Fibroblast of skin of scalp (primary cell): ENCODE results near the gene PRR20G. TPM values are rescaled to one million over a fixed set of nuclear protein-coding genes. Genes with fewer than 3 reads are reported as not detected.
"Not testable (repeated sequence)": the region's sequence is repeated elsewhere in the genome, so short reads cannot be mapped to it uniquely, and the experiment has no call there.

Experiments
- DNase-seq: peaks from one replicate; pipeline ENCODE4 v3.0.0-alpha.2; 2013
- polyA plus RNA-seq, 2 experiments: library from polyadenylated mRNA; unstranded; fragments of 120-200 nt; gene quantifications; one replicate each; pipeline ENCODE4 v1.2.1, GENCODE V29; 2013; ENCODE audit not compliant: insufficient read length in 2 of 2

The PRR20G gene
- not detected for polyA plus RNA-seq (2013, experiment 1 of 2; ENCODE audit: insufficient read length)
- polyA plus RNA-seq (2013, experiment 2 of 2; ENCODE audit: insufficient read length), result not detected

DNA sequence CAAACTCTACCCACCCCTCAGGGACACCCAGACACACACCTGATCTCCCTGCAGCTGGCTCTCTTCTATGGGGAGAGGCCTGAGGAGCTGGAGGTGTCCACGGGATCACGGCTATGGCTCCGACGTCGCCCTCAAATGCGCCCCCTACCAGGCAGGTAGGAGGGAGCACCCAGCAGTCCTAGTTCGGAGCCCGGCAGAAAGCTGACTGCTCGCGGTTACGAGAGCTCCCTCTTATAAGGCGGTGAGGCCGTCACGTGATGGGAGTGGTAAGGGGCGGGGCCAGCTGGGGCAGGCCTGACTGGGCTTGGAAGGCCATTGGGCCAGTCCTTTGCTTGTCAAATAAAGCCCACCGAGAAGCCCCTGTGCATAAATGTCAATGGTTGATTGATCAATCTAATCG, at the start of gene PRR20G:
TSS of gene PRR20G (minus strand) at position 207 of the 400 bp plus-strand sequence. CDS start 681 bp downstream, outside the sequence.
- DNase-seq, result no peak

DNA sequence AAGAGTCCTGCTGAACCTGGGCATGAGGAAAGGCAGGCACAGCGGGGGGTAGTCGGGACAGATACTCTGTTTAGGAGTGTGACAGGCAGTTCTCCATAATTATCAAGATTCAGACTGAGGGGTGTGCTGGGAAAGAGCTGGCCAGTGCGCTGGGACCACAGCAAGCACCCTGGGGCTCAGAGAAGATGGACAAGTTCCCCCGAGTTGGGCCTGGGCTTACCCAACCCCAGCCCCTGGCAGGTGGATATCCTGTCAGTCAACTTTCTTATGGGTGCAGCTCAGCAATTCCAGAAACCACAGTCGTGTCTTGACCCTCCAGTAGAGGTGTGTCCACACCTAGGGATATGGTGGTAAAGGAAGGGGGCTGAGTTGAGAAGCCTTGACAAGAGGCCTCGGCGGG, 49.2 kb upstream of the PRR20G start:
- no peak for DNase-seq

DNA sequence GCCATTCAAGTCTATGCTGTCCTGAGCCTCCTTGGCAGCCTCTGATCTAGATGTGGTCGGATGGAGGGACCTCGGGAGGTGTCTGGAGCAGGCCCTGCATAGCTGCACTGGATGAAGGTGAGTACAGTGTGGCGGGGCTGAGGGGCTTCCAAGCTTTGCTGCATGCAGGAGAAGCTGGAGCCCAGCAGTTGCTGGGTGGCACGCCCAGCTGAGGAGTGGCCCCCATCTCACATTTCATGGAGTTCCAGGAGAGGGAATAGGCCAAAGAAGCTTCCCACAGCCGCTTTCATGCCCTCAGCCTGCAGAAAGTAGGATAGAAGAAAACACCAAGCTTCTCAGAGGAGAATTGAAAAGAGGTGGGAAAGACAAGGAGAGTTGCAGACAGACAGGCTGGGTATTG, 48.3 kb upstream of the PRR20G start:
- DNase-seq, result no peak

DNA sequence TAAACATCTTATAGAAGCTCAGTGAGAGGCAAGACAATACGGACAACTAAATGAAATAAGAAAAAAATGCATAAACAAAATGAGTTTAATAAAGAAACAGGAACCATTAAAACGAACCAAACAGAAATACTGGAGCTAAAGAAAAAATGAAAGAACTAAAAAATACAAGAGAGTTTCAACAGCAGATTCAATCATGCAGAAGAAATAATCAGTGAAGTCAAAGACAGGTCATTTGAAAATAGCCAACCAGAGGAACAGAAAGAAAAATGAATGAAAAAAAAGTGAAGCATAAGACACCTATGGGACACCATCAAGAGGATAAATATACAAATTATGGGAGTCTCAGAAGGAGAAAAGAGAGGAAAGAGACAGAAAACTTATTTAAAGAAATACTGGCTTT, 42.5 kb upstream of the PRR20G start:
- DNase-seq, result no peak

DNA sequence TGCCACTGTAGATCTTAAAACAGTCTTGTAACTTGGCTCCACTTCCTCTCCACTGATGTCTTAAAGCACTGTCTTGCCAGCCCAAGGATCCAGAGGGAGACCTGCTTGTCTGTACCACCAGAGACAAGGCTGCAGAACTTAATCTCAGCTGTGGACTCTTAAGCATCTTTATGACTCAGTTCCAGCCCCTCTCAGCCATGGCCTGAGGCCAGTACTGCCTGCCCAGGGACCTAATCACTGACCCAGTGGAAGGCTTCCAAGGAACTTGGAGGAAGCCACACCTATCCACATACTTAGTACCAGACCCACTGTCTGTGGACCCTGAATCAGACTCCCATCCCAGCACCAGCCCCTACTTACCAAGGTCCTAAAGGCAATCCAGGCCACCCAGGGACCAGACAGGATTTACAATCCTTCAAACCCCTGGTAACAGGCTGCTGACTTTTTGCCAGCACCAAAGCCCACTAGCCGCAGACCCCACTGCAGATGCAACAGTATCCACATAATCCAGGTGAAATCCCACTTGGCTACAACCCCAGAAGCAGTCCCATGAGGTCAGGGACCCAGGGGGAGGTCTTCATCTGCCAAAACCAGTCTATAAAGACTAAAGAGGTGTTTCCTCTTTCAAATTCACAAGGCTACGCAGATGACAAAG, 41.9 kb upstream of the PRR20G start:
- DNase-seq, result no peak

DNA sequence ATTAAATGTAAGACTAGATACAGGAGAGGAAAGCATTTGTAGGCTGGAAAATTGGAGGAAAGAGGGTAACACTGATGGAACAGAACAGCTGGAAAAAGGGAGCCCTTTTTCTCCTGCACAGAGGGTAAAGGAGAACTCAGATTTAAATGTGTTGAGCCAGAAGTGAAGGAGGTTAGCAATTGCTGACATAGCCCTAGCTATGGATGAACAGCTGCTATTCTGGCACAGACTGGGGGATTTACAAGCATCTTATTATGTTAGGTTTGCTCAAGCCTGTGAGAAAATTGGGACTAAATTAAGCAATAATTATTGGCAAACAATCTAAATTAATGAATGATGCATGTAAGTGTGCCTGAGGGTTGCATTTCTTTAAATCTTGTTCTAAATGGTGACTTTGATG, 40.6 kb upstream of the PRR20G start:
- DNase-seq, result no peak

DNA sequence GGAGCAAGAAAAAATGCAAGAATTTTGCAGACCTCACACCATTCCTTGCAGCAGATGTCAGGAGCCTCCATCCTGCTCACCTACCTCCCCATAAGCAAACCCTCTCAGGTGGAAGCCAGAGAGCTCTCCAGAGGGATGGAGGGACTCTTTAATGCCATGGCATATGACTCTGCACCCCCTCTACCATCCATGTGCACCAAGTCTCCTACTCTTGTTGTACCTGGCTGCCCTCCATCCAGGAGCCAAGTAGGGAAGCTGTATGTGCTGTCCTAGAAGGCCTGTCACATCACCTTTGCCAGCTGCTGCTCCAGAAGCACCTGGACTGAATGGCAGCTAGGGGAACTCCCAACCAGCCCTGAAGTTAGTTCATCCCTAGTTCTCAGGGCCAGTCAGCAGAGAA, 38.5 kb upstream of the PRR20G start:
- DNase-seq, result no peak

DNA sequence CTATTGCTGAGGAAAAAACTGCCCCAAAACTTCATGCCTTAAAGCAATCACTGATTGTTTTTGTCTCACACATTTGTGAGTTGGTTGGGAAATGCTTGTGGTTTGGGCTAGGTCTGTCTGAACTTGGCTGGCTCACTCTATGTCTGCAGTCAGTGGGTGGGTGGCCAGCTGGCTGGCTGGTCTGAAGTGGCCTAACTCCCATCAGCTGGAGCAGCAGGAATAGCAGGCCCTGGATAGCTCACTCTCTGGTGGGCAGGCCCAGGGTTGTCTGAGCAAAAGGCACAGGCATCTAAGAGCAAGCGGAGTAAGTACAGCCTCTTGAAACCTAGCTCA, 37.7 kb upstream of the PRR20G start:
- no peak for DNase-seq

DNA sequence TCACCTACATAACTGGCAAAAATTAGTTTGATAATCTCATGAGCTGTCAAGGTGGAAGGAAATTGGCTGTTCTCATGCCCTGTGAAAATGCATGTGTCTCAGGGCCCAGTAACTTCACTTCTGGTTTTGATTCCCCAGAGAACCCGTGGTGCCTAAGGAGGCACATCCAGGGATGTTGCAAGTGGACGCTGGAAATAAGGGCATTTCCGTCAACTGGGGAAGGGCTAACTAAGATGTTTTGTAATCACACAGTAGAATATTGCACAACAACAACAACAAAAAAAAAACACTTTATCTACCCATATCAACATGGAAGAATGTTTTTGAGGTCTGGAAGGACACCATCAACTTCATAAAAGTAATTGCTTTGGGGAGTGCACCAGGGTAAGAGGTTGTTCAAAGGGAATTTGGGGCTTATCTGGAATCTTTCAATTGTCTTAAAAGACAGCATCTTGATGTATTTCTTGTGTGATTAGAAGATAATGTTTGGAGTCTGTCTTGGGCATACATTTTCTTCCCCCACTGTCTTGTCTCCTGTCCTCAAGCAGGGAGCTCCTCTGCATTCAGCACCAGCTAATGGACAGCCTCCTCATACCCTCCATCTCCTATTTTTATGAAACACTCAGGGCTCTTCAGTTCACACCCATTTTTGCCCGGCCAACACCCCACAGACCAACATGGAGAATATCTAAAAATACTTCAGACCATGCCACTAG, 37.2 kb upstream of the PRR20G start:
- no peak for DNase-seq

DNA sequence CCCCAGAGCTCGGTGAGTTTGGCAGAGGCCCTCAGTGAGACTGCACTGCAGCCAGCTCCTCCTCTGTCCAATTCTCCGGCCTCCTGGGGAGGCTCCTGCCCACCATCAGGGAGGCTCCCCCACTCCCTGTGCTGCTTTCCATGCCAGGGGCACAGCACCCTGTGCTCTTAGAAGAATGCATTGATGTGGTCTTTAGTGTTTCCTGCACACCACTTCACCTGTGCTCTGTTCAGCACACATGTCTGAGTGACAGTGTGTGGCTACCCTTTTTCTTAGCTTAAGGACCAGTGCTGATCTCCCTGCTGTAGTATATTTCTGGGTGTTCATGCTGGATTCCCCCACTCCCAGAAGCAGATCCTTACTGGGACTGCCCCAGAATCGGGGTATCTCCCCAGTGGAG, 36.2 kb upstream of the PRR20G start:
- no peak for DNase-seq

DNA sequence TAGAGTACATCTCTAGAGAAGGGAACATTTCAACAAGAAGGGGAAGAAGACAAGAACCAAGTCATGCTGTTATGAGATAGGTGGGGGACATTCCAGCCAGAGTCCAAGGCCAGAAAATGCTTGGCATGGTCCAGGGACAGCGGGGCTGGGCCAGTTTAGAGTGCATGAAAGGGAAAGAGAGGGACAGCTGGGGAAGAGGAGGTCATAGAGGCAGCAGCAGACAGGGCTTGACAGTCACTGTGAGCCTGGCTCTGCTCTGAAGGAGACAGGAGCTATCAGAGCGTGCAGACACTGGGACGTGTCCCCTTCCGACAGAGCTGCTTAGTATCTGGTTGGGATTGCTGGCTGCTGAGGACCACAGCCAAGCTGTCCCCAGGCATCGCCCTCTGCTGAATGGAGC, 35.7 kb upstream of the PRR20G start:
- no peak for DNase-seq

DNA sequence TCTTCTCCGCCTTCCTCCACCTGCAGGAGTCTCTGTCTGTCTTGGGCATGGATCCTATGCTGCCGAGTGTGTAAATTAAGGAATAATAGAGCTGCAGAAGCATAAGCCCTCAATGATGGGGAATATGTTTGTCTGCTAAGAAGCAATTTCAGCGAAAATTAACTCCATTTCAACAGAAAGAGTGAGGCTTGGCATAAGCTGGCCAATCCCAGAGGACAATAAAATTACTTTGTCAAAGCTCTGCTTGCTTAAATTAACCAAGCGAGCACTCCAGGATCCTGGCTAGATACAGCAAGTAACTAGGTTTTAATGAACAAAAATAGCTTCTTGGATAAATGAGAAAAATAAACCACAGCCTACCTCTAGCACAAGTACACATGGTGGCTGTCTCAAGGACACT, 33.5 kb upstream of the PRR20G start:
- no peak for DNase-seq

DNA sequence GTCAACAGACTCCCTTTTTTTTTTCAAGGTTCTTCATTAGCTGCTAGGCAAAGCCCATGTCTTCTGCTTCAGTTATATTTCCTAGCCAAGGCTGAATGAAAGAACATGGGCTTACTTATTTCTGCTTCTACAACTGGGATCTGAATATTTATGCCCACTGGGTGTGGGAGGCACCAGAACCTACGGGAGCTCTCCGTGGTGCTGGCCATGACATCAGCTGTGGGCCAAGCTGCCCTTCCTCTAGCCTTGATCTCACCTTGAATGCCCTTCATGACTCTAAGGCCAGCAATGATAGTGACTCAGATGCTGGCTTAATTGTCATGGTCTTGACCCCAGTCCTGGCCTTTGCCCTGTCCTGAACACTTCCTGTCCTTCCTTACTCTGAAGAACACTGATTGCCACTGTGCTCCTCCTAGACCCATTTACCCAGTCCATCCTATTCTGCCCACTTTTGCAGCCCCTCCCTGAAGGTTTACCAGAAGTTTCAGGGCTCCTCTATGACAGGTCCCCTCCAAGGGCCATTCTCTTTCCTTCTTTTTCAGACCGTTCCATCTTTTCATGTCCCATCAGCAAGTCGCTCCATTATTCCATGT, 32.8 kb upstream of the PRR20G start:
- peak; percentile 4 for DNase-seq

DNA sequence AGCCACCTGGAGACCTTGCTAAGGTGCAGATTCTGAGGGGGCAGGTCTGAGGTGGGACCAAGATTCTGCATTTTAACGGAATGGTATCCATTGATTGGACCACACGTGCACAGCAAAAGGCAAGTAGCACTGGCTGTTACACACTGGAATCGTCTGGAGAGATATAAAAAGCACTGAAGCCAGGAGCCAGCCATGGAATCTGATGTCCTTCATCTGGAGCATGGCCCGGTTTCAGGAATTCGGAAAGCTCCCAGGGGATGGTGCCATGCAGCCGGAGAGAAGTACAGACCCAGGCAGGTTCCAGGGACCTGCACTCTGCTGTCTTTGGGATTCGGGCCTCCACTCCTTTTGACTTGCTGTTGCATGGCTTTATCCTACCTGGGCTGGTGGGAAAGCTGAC, 28.8 kb upstream of the PRR20G start:
- DNase-seq, result no peak

DNA sequence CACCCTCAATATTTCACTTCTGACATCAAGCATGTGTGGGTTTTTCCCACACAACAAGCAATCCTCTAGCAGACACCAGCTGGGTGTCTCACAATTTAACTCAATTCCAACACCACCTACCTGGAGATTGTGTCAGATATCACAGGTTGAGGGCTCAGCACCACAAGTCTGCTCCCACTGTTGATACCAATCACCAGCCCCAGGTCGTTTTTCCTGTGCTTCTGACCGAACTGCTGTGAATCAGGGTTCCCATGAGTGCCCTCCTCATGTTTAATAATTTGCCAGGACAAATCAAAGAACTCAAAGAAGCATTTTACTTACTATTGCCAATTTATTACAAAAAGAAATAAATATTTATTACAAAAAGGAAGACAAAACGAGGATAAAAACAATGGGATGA, 25.0 kb upstream of the PRR20G start:
- DNase-seq, result no peak

DNA sequence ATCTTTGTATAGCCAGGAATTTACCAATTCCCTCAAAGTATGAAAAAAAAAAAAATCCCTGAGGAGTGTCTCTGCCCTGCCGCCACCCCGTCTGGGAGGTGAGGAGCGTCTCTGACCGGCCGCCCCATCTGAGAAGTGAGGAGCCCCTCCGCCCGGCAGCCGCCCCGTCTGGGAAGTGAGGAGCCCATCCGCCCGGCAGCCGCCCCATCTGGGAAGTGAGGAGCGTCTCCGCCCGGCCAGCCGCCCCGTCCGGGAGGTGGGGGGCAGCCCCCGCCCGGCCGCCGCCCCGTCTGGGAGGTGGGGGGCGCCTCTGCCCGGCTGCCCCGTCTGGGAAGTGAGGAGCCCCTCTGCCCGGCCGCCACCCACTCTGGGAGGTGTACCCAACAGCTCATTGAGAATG, 21.0 kb upstream of the PRR20G start:
- not testable (repeated sequence) for DNase-seq

DNA sequence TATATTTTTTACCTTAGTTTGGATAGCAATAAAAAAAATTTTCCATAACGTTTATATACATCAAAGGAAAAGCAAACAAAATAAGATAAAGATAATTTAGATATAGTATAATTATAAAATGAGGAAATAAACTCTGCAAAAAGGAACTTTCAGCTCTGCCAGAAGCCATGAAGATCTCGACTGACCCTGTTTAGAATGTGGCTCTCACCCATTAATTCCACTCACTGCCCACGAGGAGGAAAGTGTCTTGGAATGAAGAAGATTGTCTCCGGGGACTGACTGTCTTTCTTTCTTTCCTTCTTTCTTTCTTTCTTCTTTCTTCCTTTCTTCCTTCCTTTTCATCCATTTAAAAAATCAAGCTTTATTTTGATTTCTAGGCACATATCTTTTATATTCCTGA, 20.1 kb upstream of the PRR20G start:
- no peak for DNase-seq

DNA sequence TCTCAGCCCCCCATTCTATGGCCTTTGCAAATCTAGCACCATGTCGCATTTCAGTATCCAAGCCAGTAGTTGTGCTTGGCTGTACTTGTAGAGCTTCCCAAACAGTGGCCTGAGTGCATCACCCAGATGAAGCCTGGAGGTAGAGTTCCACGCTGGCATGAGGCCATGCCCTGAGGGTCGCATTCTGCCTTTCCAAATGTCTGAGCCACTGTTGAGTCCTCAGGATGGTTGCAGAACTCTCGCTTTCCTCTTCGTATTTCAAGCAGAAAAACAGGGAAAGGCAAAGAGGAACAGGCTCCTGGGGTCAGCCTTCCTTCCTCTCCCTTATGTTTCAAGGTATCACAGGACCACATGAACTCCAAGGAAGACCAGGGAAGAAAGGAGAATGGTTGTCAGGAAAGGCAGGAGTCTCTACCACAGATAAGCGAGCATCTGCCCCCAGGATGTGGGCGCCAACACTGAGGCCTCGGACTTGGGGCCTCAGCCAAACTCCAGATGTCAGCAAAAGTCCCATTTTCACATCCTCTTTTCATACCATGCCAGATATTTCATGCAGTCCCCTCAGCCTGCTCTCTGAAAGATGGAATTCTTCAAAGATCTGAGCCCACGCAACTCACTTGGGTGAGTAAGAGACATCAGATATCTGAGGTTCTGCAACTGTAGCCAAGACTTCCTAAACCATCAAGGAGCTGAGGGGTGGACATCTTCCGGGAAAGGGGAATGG, 19.4 kb upstream of the PRR20G start:
- no peak for DNase-seq

DNA sequence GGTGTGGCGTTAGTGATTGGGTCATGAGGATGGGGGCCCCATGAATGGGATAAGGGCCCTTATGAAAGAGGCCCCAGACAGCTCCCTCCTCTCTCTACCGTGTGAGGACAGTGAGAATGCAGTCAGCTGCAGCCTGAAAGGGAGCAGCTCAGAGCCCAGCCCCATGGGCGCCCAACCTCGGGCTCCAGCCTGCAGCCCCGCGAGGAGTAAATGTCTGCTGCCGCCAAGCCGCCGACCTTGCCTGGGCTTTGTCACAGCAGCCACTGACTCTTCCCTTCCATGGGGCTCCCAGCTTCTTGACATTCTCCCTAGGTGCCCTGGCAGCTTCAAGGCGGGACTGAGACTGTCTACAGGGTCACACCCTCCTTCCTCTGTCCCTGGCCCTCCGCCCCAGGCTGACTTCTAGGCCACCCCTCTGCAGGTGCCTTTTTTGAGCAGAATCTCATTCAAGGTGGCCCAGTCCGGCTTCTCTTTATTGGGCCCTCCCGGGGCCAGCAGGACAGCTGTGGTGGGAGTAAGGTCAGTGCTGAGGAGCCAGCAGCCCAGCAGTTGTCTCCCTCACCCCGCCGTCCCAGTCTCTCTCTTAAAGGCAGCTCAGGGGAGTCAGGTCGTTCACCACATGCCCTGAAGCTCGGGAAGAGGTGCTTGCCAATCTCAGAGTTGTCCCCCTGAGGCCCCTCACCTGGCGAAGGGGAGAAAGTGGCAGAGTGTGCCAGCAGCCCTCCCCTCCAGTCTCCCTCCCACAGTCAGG, 18.7 kb upstream of the PRR20G start:
- DNase-seq, result no peak

DNA sequence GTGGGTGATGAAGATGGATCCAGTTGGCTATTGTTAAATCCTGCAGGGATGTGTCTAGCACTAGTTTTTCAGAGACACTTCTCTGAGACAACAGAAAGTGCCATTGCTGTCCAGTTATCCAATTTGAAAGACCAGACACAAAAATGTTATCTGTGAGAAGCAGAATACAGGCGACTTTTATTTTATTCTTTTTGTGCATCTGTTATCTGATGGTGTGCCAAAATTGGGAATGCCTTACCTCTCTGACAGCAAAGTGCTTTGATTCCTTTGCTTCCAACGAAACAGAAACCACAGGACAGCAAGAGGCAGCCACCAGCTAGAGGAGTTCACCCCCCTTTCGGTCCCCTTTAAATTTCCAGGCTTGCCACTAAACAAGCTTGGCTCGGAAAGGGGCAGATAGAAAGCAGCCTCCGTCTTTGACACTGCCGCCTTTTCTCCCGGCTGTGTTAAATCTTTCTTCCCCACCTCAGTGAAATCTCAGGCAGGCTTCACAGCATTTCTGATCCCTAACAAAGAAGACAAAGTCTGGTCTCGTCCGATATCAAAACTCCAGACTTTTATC, 17.7 kb upstream of the PRR20G start:
- DNase-seq, result no peak

DNA sequence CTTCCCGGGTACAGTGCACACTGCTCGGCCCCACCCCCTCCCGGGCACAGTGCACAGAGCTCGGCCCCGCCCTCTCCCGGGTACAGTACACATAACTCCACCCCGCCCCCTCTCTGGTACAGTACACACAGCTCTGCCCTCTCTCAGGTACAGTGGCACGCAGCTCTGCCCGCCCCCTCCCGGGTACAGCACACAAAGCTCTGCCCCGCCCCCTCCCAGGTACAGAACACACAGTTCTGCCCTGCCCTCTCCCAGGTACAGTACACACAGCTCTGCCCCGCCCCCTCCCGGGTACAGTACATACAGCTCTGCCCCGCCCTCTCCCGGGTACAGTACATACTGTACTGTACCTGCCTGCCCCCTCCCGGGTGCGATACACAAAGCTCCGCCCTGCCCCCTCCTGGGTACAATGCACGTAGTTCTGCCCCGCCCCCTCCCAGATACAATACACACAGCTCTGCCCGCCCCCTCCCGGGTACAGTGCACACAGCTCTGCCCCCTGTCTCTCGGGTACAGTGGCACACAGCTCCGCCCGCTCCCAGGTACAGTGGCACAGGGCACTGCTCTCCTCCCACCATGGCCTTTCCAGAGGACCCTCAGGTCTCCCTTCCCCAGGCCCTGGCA, 16.4 kb upstream of the PRR20G start:
- no peak for DNase-seq

DNA sequence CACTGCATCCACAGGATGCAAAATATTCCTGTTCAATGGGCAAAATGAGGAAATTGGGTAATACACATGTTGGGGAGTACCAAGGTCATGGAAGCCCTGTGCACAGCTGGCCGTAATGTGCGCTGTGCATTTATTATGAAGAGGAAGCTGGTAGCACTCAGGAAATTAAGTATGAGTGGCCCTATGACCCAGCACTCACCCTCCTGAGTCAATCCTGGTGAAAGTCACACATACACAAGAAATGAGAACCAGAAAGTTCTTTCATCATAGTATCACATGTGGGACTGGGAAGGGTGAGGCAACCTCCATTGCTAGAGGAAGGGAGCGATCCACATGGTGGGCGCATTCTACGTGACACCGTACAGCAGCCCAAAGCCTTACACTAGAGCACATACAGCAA, 11.4 kb upstream of the PRR20G start:
- DNase-seq, result no peak
